H1 (cell line): ENCODE measurements around the gene IL36G. TPM values are rescaled to one million over a fixed set of nuclear protein-coding genes. Genes with fewer than 3 reads are reported as not detected.

ENCODE experiments used
- CTCF ChIA-PET: fragments of 300-600 bp; sonication (Branson Sonifier 250); formaldehyde crosslinking; loops from one replicate; lab custom pipeline; 2021; ENCODE audit not compliant: partially characterized antibody; lab: Charles Lee
- POLR2A ChIA-PET: fragments of 300-600 bp; sonication (Branson Sonifier 250); formaldehyde crosslinking; loops from one replicate; lab custom pipeline; 2021; ENCODE audit warnings: inconsistent platforms; ENCODE audit not compliant: partially characterized antibody; lab: Charles Lee
- DNase-seq, 2 experiments: peaks; one replicate each; pipeline versions ENCODE4 v3.0.0 to v3.0.0-alpha.2; 2010 to 2022; ENCODE audit warnings: low spot score in 2 of 2, low read depth in 1 of 2, mixed read lengths in 1 of 2
- FAIRE-seq: peaks from 2 replicates; lab custom pipeline; 2011; peaks lifted over from hg19 to GRCh38; lab: Jason Lieb, UNC
- H2AFZ ChIP-seq: 2 replicates; pipeline ENCODE4 v1.8.1; 2012; ENCODE audit warnings: low read length, inconsistent platforms
- H2AK5ac ChIP-seq: 2 replicates; pipeline ENCODE4 v1.6.1; 2013; ENCODE audit warnings: low read depth, low read length
- H2BK120ac ChIP-seq: replicated peaks from 2 replicates; pipeline ENCODE3; 2013; ENCODE audit warnings: low read depth, low read length, inconsistent platforms
- H2BK12ac ChIP-seq: 2 replicates; pipeline ENCODE4 v1.6.1; 2013; ENCODE audit warnings: low read depth, low read length
- H2BK15ac ChIP-seq: 2 replicates; pipeline ENCODE4 v1.6.1; 2013; ENCODE audit warnings: low read length
- H2BK20ac ChIP-seq: 2 replicates; pipeline ENCODE4 v1.6.1; 2013; ENCODE audit warnings: low read length
- H2BK5ac ChIP-seq: 2 replicates; pipeline ENCODE4 v1.6.1; 2013; ENCODE audit warnings: low read depth, low read length
- H3K14ac ChIP-seq: 2 replicates; pipeline ENCODE4 v1.6.1; 2013; ENCODE audit warnings: inconsistent platforms; ENCODE audit not compliant: insufficient read length
- H3K18ac ChIP-seq: 2 replicates; pipeline ENCODE4 v1.6.1; 2013; ENCODE audit warnings: low read length; ENCODE audit errors: extremely low read depth
- H3K23ac ChIP-seq: 2 replicates; pipeline ENCODE4 v1.6.1; 2013; ENCODE audit warnings: inconsistent platforms; ENCODE audit not compliant: insufficient read length
- H3K23me2 ChIP-seq: 2 replicates; pipeline ENCODE4 v1.6.1; 2013; ENCODE audit warnings: low read depth, low read length
- H3K27ac ChIP-seq: 2 replicates; pipeline ENCODE4 v1.6.1; 2011; ENCODE audit warnings: low read depth, low read length, inconsistent platforms
- H3K27me3 ChIP-seq, 4 experiments: replicated peaks in 1 of 4; 1 replicate in 1 of 4; 2 replicates in 3 of 4; pipeline versions ENCODE4 v1.6.1 to v1.8.1; 2011 to 2013; ENCODE audit warnings: low read length in 3 of 4, mild to moderate bottlenecking in 3 of 4, inconsistent platforms in 2 of 4, mixed read lengths in 2 of 4, moderate library complexity in 1 of 4; ENCODE audit not compliant: control insufficient read depth in 3 of 4, insufficient read depth in 3 of 4; ENCODE audit errors: extremely low read depth in 1 of 4
- H3K36me3 ChIP-seq, 4 experiments: 2 replicates each; pipeline versions ENCODE4 v1.6.1 to v1.8.1; 2011 to 2013; ENCODE audit warnings: mild to moderate bottlenecking in 4 of 4, low read length in 3 of 4, moderate library complexity in 2 of 4, control low read depth in 1 of 4, inconsistent platforms in 1 of 4; ENCODE audit not compliant: insufficient read depth in 4 of 4, control insufficient read depth in 2 of 4
- H3K4ac ChIP-seq: replicated peaks from 2 replicates; pipeline ENCODE3; 2013; ENCODE audit warnings: low read length, low read depth, mixed read lengths, inconsistent platforms; ENCODE audit not compliant: insufficient read length
- H3K4me1 ChIP-seq, 4 experiments: replicated peaks in 1 of 4; 1 replicate in 1 of 4; 2 replicates in 3 of 4; pipeline versions ENCODE4 v1.6.1 to v1.8.1; 2011 to 2013; ENCODE audit warnings: low read length in 3 of 4, inconsistent platforms in 2 of 4, mixed read lengths in 1 of 4; ENCODE audit not compliant: insufficient read depth in 4 of 4, control insufficient read depth in 3 of 4
- H3K4me2 ChIP-seq, 2 experiments: 2 replicates each; pipeline versions ENCODE4 v1.6.1 to v1.8.1; 2011 to 2013; ENCODE audit warnings: low read depth in 2 of 2, low read length in 2 of 2, control low read depth in 1 of 2, inconsistent platforms in 1 of 2, mild to moderate bottlenecking in 1 of 2; ENCODE audit not compliant: insufficient read depth in 1 of 2
- H3K4me3 ChIP-seq, 4 experiments: fragments of 200-600, 300-600 bp in 1 of 4; sonication (generic), shearing (Covaris generic), sonication (Bioruptor Twin) in 1 of 4; 2 replicates each; pipeline versions ENCODE4 v1.5.1 to v1.8.1; 2011 to 2016; ENCODE audit warnings: low read length in 4 of 4, low read depth in 3 of 4, control low read depth in 2 of 4, inconsistent platforms in 2 of 4, mild to moderate bottlenecking in 2 of 4, mixed read lengths in 1 of 4, moderate library complexity in 1 of 4; ENCODE audit not compliant: insufficient read depth in 2 of 4; ENCODE audit errors: extremely low read depth in 1 of 4
- H3K56ac ChIP-seq: replicated peaks from 2 replicates; pipeline ENCODE3; 2013; ENCODE audit warnings: low read depth, mild to moderate bottlenecking, mixed read lengths, low read length, inconsistent platforms; ENCODE audit not compliant: insufficient read length
- H3K79me1 ChIP-seq: 2 replicates; pipeline ENCODE4 v1.6.1; 2013; ENCODE audit warnings: low read depth, low read length, control low read depth
- H3K79me2 ChIP-seq, 2 experiments: 2 replicates each; pipeline versions ENCODE4 v1.6.1 to v1.8.1; 2012 to 2013; ENCODE audit warnings: low read length in 2 of 2, mild to moderate bottlenecking in 2 of 2, inconsistent platforms in 1 of 2; ENCODE audit not compliant: insufficient read depth in 2 of 2, control insufficient read depth in 1 of 2
- H3K9ac ChIP-seq, 4 experiments: replicated peaks in 1 of 4; 1 replicate in 1 of 4; 2 replicates in 3 of 4; pipeline versions ENCODE4 v1.6.1 to v1.8.1; 2011 to 2013; ENCODE audit warnings: low read depth in 3 of 4, low read length in 3 of 4, control low read depth in 2 of 4, mild to moderate bottlenecking in 2 of 4, moderate library complexity in 2 of 4, inconsistent platforms in 1 of 4; ENCODE audit errors: extremely low read depth in 1 of 4
- H3K9me3 ChIP-seq, 2 experiments: 2 replicates each; pipeline versions ENCODE4 v1.6.1 to v1.8.1; 2012 to 2013; ENCODE audit warnings: mild to moderate bottlenecking in 2 of 2, moderate library complexity in 2 of 2, control low read depth in 1 of 2, inconsistent platforms in 1 of 2, low read depth in 1 of 2, low read length in 1 of 2, mixed read lengths in 1 of 2; ENCODE audit not compliant: insufficient read depth in 2 of 2
- H4K20me1 ChIP-seq, 2 experiments: replicated peaks in 1 of 2; 2 replicates each; pipeline versions ENCODE3 to v1.8.1; 2011 to 2013; ENCODE audit warnings: inconsistent platforms in 2 of 2, low read length in 2 of 2, mild to moderate bottlenecking in 1 of 2; ENCODE audit not compliant: insufficient read depth in 2 of 2, control insufficient read depth in 1 of 2
- H4K5ac ChIP-seq: 2 replicates; pipeline ENCODE4 v1.6.1; 2013; ENCODE audit warnings: low read length, low read depth, mixed read lengths, inconsistent platforms; ENCODE audit not compliant: insufficient read length
- H4K8ac ChIP-seq: 2 replicates; pipeline ENCODE4 v1.8.0; 2013; ENCODE audit warnings: mild to moderate bottlenecking, moderate library complexity, low read length, inconsistent platforms; ENCODE audit not compliant: insufficient read depth; ENCODE audit errors: extremely low read depth
- H4K91ac ChIP-seq: replicated peaks from 2 replicates; pipeline ENCODE3; 2013; ENCODE audit warnings: low read length, mixed read lengths, inconsistent platforms; ENCODE audit not compliant: insufficient read length
- ATF3 ChIP-seq: IDR thresholded peaks from 2 replicates; pipeline ENCODE4 v1.6.1; 2011; ENCODE audit warnings: low read depth, mild to moderate bottlenecking, low read length; ENCODE audit not compliant: insufficient read depth
- CBX5 ChIP-seq: fragments of 300-800, 300-1000 bp; sonication (generic); IDR thresholded peaks from 2 replicates; pipeline ENCODE4 v1.7.1; 2016; ENCODE audit warnings: antibody characterized with exemption, low read length, low read depth
- CBX8 ChIP-seq: fragments of 300-800, 300-1000 bp; sonication (generic); IDR thresholded peaks from 2 replicates; pipeline ENCODE4 v1.7.1; 2016; ENCODE audit warnings: low read depth, low read length, borderline replicate concordance
- CHD2 ChIP-seq: IDR thresholded peaks from 2 replicates; pipeline ENCODE4 v1.6.1; 2012; ENCODE audit warnings: low read length, improper control_type of control experiment
- E2F6 ChIP-seq: IDR thresholded peaks from 2 replicates; pipeline ENCODE4 v1.6.1; 2012; ENCODE audit warnings: inconsistent platforms
- EZH2 ChIP-seq: fragments of 200-600 bp; sonication (generic); IDR thresholded peaks from 2 replicates; pipeline ENCODE4 v1.7.1; 2012; ENCODE audit warnings: low read depth, mild to moderate bottlenecking, moderate library complexity, low read length, inconsistent platforms; ENCODE audit not compliant: severe bottlenecking
- FOSL1 ChIP-seq: IDR thresholded peaks from 2 replicates; pipeline ENCODE4 v1.6.1; 2011; ENCODE audit warnings: mild to moderate bottlenecking, low read depth, low read length, moderate library complexity; ENCODE audit not compliant: insufficient read depth
- KDM4A ChIP-seq: IDR thresholded peaks from one replicate; pipeline ENCODE4 v1.7.1; 2012; ENCODE audit warnings: low read depth, mild to moderate bottlenecking, moderate library complexity, low read length, inconsistent platforms; ENCODE audit not compliant: severe bottlenecking
- NRF1 ChIP-seq: IDR thresholded peaks from 2 replicates; pipeline ENCODE4 v1.6.1; 2011; ENCODE audit warnings: mild to moderate bottlenecking, low read depth, low read length, improper control_type of control experiment
- TAF7 ChIP-seq: optimal IDR thresholded peaks from 2 replicates; pipeline ENCODE3; 2011; ENCODE audit warnings: low read depth, mild to moderate bottlenecking, inconsistent platforms, low read length, moderate library complexity, borderline replicate concordance
- TCF12 ChIP-seq: IDR thresholded peaks from 2 replicates; pipeline ENCODE4 v1.6.1; 2011; ENCODE audit warnings: low read depth, mild to moderate bottlenecking, low read length
- USF2 ChIP-seq: IDR thresholded peaks from 2 replicates; pipeline ENCODE4 v1.6.1; 2011; ENCODE audit warnings: low read length, improper control_type of control experiment
- WGBS, 2 experiments: shearing (Covaris generic) in 1 of 2; methylation state at CpG; one replicate each; pipeline versions ENCODE4 v1.1.6 to v1.1.7; 2013 to 2015; ENCODE audit warnings: low lambda C conversion rate in 2 of 2, mixed read lengths in 2 of 2, inconsistent platforms in 1 of 2, low coverage in 1 of 2, missing lambda C conversion rate in 1 of 2; ENCODE audit not compliant: insufficient replicate concordance in 2 of 2, insufficient coverage in 1 of 2, insufficient read length in 1 of 2; ENCODE audit errors: extremely low coverage in 1 of 2, missing lambda C conversion rate in 1 of 2; 5-methylcytosine and 5-hydroxymethylcytosine counted together
- polyA plus RNA-seq, 7 experiments: library from polyadenylated mRNA; depleted of rRNA in 3 of 7; stranded (reverse) in 5 of 7; unstranded in 2 of 7; fragments of >200 nt in 5 of 7; fragments of 200-250 nt in 2 of 7; gene quantifications; 1 replicate in 5 of 7; 2 replicates in 1 of 7; 4 replicates in 1 of 7; pipeline versions ENCODE4 v1.2.1 to v1.2.3, GENCODE V29; 2011 to 2013; ENCODE audit warnings: missing spikeins in 2 of 7, mixed read lengths in 2 of 7
- total RNA-seq: library from RNA; stranded (reverse); fragmentation: NEBNext Ultra II Directional; extraction: Animal tissue kit (Norgen Biotek cat#: 25700); gene quantifications from 2 replicates; pipeline ENCODE4 v1.2.1, GENCODE V29; 2021

Gene IL36G
- total and polyA plus RNA-seq, 2 of the 8 experiments (the other 6 are each of a cell fraction or from before 2014, with no cell fraction given): 0.39 TPM; not detected in 1

- Histone ChIP-seq H4K20me1 (no peaks in the 10 kb centered on the region), H3K4ac (no peak overlapping the region), H3K79me2 (no peaks in the 10 kb centered on the region), H2BK20ac (no peak overlapping the region), H3K9me3 (no peaks in the 10 kb centered on the region), H2BK5ac (no peak overlapping the region), H3K23ac (no peak overlapping the region), H3K4me2 (no peak overlapping the region), H3K14ac (no peak overlapping the region), H3K4me3 (no peak overlapping the region), H4K8ac (no peak overlapping the region), H3K27ac (no peak overlapping the region), H2AK5ac (no peak overlapping the region), H3K36me3 (no peaks in the 10 kb centered on the region), H4K91ac (no peak overlapping the region), H2AFZ (no peak overlapping the region), H3K9ac (no peak overlapping the region), H3K18ac (no peak overlapping the region), H4K5ac (no peak overlapping the region), H3K23me2 (no peaks in the 10 kb centered on the region), H3K27me3 (no peaks in the 10 kb centered on the region), H3K79me1 (no peaks in the 10 kb centered on the region), H3K4me1 (no peaks in the 10 kb centered on the region), H3K56ac (no peak overlapping the region), H2BK12ac (no peak overlapping the region), H2BK15ac (no peak overlapping the region), H2BK120ac (no peak overlapping the region)
- no peak for DNase-seq
- CTCF ChIA-PET: interaction anchor here (0.5 to 4.8 kb wide), 5 partner anchors 9 to 221 kb away, joined by 3 to 54 read pairs (median 32); no protein-coding TSS in a partner anchor
- no peak for FAIRE-seq
- WGBS, 2 experiments: 87% methylated on average over 5 of the region's 5 CpGs; no CpG with 5 or more reads in 1 of the 2 experiments
- POLR2A ChIA-PET: interaction anchor here (0.7 kb wide), 1 partner anchor 10 kb away, joined by 3 read pairs; no protein-coding TSS in a partner anchor
- TF ChIP-seq CBX8 (no peak), EZH2 (no peak), ATF3 (no peak), TCF12 (no peak), E2F6 (no peak), CHD2 (no peak), FOSL1 (no peak), NRF1 (no peak), KDM4A (no peak), TAF7 (no peak), USF2 (no peak), CBX5 (no peak)
Measured at GRCh38 chr2:112939425-112939824, 38.4 kb upstream of the IL36G start.
